22Rv1 (cell line): ENCODE results near the gene CDC23.

Experiments
- H3K27ac ChIP-seq: fragments of 450-650 bp; 2 replicates; pipeline ENCODE4 v1.5.1; 2017
- ZFX ChIP-seq: fragments of 450-650 bp; IDR thresholded peaks from 2 replicates; pipeline ENCODE4 v1.6.1; 2017; ENCODE audit warnings: antibody characterized with exemption, borderline replicate concordance
- TF ChIP-seq, protein P1 (sequence below): fragments of 450-650 bp; IDR thresholded peaks from 2 replicates; pipeline ENCODE4 v1.5.1; 2017; ENCODE audit warnings: mild to moderate bottlenecking

Gene CDC23

DNA sequence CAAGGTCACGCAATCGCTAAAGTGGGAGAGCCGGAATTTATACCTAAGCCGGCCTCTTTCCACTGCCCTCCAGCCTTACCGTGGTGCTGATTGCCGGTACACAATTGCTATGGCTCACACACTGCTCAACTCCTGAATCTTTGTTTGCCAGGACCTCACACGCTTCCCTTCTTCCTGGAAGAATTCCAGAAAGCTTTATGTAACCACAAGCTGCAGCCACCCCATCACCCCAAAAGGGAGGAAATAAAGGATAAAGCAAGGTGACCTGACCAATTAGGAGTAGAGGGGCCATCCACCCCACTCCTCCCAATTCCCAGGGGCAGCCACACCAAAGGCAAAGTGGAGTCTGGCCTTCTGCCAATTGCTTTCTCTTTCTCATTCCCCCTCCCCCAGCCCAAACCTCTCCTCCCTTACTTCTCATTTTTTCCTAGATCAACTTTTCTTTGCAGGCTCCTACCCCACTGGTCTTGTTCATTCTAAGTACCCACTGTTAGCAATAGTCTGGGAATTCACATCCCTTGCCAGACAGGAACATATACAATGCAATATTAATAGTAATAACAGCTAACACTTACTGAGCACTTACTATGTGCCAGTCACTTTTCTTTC lies 18.0 kb upstream of the CDC23 start:
- no peak for TF ChIP-seq ZFX
- TF ChIP-seq, protein P1, sequence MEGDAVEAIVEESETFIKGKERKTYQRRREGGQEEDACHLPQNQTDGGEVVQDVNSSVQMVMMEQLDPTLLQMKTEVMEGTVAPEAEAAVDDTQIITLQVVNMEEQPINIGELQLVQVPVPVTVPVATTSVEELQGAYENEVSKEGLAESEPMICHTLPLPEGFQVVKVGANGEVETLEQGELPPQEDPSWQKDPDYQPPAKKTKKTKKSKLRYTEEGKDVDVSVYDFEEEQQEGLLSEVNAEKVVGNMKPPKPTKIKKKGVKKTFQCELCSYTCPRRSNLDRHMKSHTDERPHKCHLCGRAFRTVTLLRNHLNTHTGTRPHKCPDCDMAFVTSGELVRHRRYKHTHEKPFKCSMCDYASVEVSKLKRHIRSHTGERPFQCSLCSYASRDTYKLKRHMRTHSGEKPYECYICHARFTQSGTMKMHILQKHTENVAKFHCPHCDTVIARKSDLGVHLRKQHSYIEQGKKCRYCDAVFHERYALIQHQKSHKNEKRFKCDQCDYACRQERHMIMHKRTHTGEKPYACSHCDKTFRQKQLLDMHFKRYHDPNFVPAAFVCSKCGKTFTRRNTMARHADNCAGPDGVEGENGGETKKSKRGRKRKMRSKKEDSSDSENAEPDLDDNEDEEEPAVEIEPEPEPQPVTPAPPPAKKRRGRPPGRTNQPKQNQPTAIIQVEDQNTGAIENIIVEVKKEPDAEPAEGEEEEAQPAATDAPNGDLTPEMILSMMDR = no peak
- no peak overlapping the region for H3K27ac ChIP-seq

DNA sequence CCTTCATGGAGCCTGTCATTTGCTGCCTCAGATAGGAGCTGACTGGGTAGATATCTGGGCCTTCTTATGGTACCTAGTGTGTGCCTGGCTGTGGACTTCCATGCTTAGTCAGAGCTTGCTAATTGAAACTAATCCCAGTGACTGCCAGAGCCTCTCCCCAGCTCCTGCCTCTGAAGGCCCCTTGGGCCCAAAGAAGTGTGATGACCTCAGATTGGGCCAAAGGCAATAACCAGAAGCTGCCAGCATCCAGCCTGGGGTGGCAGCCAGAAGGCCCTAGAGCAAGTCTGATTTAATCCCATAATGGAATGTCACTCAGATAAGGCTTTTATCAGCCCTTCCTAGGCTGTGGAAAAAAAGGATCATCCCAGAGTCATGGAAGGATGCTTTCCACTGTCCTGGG lies 17.1 kb upstream of the CDC23 start:
- TF ChIP-seq, protein P1 = no peak
- no peak for TF ChIP-seq ZFX
- H3K27ac ChIP-seq = no peak overlapping the region

DNA sequence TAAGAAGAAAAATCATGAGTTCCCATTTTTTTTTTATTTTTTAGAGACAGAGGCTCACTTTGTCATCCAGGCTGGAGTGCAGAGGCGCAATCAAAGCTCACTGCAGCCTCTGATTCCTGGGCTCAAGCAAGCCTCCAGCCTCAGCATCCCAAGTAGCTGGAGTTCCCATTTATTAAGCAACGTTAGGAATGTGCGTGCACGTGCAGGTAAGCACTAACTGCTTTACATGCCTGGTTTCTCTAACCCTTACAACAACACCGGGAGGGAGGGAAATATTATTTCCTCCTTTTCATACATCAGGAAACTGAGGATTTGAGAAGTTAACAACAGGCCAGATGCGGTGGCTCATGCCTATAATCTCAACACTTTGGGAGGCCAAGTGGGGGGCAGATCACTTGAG lies 16.3 kb upstream of the CDC23 start:
- TF ChIP-seq, protein P1 = no peak
- TF ChIP-seq ZFX = no peak
- H3K27ac ChIP-seq = no peak overlapping the region

DNA sequence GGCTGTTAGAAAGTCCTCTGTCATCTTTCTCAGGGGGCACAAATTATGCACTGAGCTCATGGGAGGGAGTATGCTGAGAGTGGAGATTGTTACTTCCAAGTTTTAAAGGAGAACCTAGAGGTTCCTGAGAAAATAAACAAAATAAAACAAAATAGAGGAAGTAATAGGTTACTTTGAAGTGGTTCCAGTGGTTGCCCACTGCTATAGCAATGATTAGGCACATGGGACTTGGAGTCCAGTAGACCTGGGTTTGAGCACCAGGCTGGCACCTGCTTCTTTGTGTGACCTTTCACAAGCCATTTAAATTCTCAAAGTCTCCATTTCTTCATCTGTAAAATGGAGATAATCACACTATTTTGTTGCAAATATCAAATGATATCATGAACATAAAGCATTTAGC lies 13.8 kb upstream of the CDC23 start:
- no peak overlapping the region for H3K27ac ChIP-seq
- TF ChIP-seq ZFX = no peak

DNA sequence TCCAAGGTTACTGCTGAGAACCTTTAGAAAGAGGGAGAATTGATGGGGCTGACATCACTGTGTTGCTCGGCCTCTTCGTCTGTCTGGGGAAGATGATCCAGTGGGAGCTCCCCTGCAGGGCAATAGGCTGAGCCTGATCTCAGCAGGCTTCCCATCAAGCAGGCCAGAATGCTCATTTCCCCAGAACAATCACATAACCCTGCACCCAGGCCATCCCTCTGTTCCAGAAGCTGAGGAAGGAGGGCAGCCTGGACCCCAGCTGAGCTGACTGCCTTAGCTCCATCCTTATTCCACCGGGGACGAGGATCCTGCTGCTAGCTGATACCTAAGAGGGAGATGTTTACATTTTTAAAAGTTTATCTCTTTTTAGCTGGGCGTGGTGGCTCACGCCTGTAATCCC lies 11.6 kb upstream of the CDC23 start:
- no peak overlapping the region for H3K27ac ChIP-seq
- TF ChIP-seq ZFX = no peak
- TF ChIP-seq, protein P1 = no peak

DNA sequence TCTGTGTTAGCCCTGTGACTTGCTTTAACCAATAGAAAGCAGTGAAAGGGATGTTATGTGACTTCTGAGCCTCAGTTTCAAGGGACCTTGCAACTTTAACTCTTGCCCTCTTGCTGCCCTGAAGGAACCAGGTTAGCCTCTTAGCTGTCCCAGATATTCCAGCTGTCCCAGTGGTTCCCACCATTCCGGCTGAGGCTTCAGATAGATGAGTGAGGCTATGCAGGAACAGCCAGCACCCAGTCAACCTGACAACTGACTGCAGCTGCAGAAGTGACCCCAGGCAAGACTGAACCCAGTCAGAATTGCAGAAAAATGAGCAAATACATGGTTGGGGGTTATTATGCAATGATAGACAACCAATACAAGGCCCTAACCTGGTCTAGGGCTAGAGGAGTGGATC lies 10.4 kb upstream of the CDC23 start:
- TF ChIP-seq ZFX = no peak
- TF ChIP-seq, protein P1 = no peak

DNA sequence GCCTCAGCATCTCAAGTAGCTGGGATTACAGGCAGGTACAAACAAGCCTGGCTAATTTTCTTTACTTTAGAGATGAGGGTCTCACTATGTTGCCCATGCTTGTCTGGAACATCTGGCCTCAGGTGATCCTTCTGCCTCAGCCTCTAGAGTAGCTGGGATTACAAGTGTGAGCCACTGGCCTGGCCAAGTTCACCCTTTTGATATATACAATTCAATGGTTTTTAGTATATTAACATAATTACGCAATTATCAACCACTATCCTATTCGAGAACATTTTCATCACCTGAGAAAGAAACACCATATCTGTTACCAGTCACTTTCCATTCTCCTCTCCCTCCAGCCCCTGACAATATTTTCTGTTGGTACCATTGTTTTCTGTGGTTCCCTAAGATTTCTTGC lies 3.7 kb upstream of the CDC23 start:
- no peak overlapping the region for H3K27ac ChIP-seq
- TF ChIP-seq, protein P1 = no peak
- no peak for TF ChIP-seq ZFX

More for the DNA sequence above, 10.4 kb upstream of the CDC23 start:
- H3K27ac ChIP-seq = no peak overlapping the region

DNA sequence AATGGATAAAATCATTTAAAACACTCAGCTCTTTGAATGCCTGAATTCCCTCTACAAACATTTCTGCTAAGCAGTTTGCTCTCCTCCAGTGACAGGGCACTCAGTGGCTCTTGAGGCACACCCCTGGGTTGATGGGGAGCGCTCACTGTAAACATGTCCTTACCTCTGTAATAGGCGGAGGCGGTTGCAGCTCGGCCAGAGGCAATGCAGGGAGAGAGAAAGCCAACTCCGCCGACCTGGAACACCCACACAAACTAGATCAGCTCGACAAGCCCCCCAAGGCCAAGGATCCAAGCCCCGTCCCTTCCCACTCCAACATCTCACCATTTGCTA lies 329 bp downstream of the CDC23 start:
- H3K27ac ChIP-seq = peak overlapping the region; percentile 96
- TF ChIP-seq ZFX = no peak
- TF ChIP-seq, protein P1 = no peak
